Hematopoietic multipotent progenitor cell (in vitro differentiated cells): ENCODE data around the gene HHIPL1. TPM values are rescaled to one million over a fixed set of nuclear protein-coding genes. Genes with fewer than 3 reads are reported as not detected.

Source experiments
- DNase-seq, 3 donors: peaks; one replicate each; pipeline ENCODE4 v3.0.0-alpha.2; 2011 to 2015; ENCODE audit warnings: low read depth in 2 of 3, low spot score in 2 of 3
- total RNA-seq: library from RNA; depleted of rRNA; stranded (reverse); fragments of >200 nt; gene quantifications from one replicate; pipeline ENCODE4 v1.2.3, GENCODE V29; 2012

The HHIPL1 gene
- total RNA-seq, 1 donor: under 0.01 TPM

DNA sequence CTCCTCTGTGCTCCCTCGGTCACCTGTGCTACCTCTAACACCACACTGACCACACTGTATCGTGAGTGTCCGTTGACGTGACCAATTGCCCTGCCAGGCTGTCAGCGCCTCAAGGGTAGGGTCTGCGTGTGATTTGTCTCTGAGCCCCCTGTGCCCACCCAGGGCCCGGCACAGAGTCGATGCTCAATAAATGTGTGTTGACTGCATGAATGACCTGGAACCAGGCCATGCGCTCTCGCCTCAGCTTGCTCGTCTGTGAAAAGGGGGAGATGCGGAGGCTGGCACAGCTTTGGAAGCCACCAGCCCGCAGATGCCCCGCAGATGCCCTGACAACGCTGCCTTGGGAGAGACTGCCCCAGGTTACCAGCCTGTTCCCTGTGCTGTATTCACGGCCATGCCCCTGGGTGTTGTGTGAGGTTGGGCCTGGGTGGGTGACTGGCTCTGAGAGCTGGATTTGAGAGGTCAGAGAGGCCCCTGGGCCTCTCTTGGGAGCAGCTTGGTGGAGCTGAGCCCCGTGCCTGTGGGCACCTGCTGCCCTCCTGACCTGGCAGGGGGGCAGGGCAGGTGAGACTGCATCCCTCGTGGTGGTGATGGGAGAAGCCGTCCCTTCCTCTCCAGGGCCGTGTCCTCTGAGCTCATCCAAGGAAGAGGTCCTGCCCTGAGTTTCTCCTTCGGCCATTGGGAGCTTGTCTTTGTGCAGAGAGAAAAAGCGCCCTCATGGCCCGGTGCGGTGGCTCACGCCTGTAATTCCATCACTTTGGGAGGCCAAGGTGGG, 82.4 kb downstream of the HHIPL1 start:
- DNase-seq: no peak

DNA sequence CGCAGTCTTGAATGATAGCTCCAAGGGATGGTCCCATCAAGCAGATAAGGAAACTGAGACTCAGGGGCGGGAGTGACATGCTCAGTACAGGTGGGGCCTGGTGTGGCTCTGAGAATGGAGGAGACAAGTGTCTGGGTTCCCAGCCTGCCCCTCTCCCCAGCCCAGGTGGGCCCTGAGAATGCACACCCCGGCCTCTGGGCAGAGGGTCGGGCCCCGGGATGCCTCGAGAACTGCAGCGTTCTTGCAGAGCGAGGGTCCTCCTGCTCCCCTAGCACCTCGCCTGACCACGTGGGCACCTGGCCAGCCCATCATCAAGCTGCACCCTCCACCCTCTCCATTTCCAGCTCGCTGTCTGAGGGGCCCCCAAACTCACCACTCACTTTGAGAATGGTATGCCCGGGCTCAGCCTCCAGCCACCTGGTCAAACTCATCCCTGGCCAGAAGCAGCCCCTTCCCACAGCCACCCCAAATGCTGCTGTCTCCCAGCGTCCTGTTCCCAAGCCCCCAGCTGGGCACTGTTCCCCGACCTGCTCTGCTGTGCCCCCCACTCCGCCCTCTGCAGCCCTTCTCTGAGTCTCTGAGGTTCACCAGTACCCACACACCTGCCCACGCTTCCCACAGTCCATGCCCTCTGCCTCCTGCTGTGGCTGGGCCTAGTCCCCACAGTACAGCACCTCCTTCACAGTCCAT, 83.4 kb downstream of the HHIPL1 start:
- no peak for DNase-seq

DNA sequence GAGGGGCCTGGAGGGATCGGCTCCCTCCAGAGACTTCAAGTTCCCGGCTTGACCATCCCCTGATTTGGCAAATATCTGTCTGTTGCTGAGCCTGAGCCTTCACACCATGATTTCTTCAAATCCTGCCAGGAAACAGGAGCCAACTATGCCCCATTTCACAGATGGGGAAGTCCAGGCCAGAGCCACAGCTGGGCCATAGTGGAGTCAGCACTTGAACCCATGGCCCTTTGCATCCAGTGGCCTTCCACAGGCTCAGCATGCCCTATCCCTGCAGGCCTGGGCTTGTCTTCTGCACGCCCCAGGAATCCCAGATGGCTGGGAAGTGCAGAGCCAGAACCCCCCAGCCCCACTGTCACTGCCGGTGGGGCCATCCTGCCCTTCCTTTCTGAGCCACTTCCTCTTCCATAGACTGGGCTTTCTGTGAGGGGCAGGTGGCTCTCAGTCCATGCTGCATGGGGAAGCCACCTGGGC, 84.1 kb downstream of the HHIPL1 start:
- no peak for DNase-seq

Other genes with a start within 250 kb of the HHIPL1 start
- 31.5 TPM for gene SETD3, start 164.3 kb upstream of the HHIPL1 start, total RNA-seq
- 26.4 TPM for gene CCNK, start 163.7 kb upstream of the HHIPL1 start, total RNA-seq
- 0.81 TPM for gene CCDC85C, start 40.9 kb upstream of the HHIPL1 start, total RNA-seq
- not detected for gene CYP46A1, start 39.2 kb downstream of the HHIPL1 start, total RNA-seq
- under 0.01 TPM for gene EML1, start 148.3 kb downstream of the HHIPL1 start, total RNA-seq